ENCODE results near the gene BTN1A1.

Gene BTN1A1

GRCh38 chr6:26471970-26472369 lies 28.1 kb upstream of the BTN1A1 start:
- no peak for DNase-seq
- peaks cover 40% of the 10 kb centered on the region for H3K4me1 Mint-ChIP-seq (ENCODE audit: low read depth)
- no peak overlapping the region for H3K4me3 Mint-ChIP-seq
- H3K36me3 Mint-ChIP-seq (ENCODE audit: low read depth) = peaks cover 77% of the 10 kb centered on the region
- H3K27ac Mint-ChIP-seq = peak overlapping the region; percentile 12
- H3K27me3 Mint-ChIP-seq = no peaks in the 10 kb centered on the region
- H3K9me3 Mint-ChIP-seq = peaks cover 10% of the 10 kb centered on the region

- Mint-ChIP-seq H3K9me3 (peaks cover 10% of the 10 kb centered on the region), H3K4me1 (ENCODE audit: low read depth) (peaks cover 47% of the 10 kb centered on the region), H3K36me3 (ENCODE audit: low read depth) (peaks cover 70% of the 10 kb centered on the region), H3K27ac (peak overlapping the region; percentile 100), H3K27me3 (no peaks in the 10 kb centered on the region), H3K4me3 (peak overlapping the region; percentile 98)
- DNase-seq = no peak
Observed at GRCh38 chr6:26472549-26473290, 27.4 kb upstream of the BTN1A1 start.

- Mint-ChIP-seq H3K36me3 (ENCODE audit: low read depth) (peaks cover 63% of the 10 kb centered on the region), H3K27me3 (no peaks in the 10 kb centered on the region), H3K4me1 (ENCODE audit: low read depth) (peaks cover 48% of the 10 kb centered on the region), H3K9me3 (peaks cover 10% of the 10 kb centered on the region), H3K27ac (peak overlapping the region; percentile 100), H3K4me3 (peak overlapping the region; percentile 98)
- no peak for DNase-seq
Observed at GRCh38 chr6:26473429-26473757, 26.7 kb upstream of the BTN1A1 start.

- Mint-ChIP-seq H3K9me3 (peaks cover 10% of the 10 kb centered on the region), H3K4me1 (ENCODE audit: low read depth) (peaks cover 45% of the 10 kb centered on the region), H3K27ac (peak overlapping the region; percentile 100), H3K4me3 (peak overlapping the region; percentile 98), H3K27me3 (no peaks in the 10 kb centered on the region), H3K36me3 (ENCODE audit: low read depth) (peaks cover 58% of the 10 kb centered on the region)
- peak; percentile 73 for DNase-seq
Observed at GRCh38 chr6:26473758-26474438, 26.2 kb upstream of the BTN1A1 start.

GRCh38 chr6:26474439-26474881 lies 25.6 kb upstream of the BTN1A1 start:
- peak overlapping the region; percentile 100 for H3K27ac Mint-ChIP-seq
- no peak for DNase-seq
- H3K36me3 Mint-ChIP-seq (ENCODE audit: low read depth) = peaks cover 54% of the 10 kb centered on the region
- peaks cover 45% of the 10 kb centered on the region for H3K4me1 Mint-ChIP-seq (ENCODE audit: low read depth)
- H3K4me3 Mint-ChIP-seq = peak overlapping the region; percentile 98
- H3K9me3 Mint-ChIP-seq = peaks cover 10% of the 10 kb centered on the region
- no peaks in the 10 kb centered on the region for H3K27me3 Mint-ChIP-seq

GRCh38 chr6:26475823-26476729 lies 24.0 kb upstream of the BTN1A1 start:
- no peaks in the 10 kb centered on the region for H3K27me3 Mint-ChIP-seq
- DNase-seq = no peak
- peaks cover 10% of the 10 kb centered on the region for H3K9me3 Mint-ChIP-seq
- no peak overlapping the region for H3K4me3 Mint-ChIP-seq
- peak overlapping the region; percentile 73 for H3K27ac Mint-ChIP-seq
- H3K36me3 Mint-ChIP-seq (ENCODE audit: low read depth) = peaks cover 40% of the 10 kb centered on the region
- H3K4me1 Mint-ChIP-seq (ENCODE audit: low read depth) = peaks cover 45% of the 10 kb centered on the region

GRCh38 chr6:26476896-26477295 lies 23.2 kb upstream of the BTN1A1 start:
- H3K36me3 Mint-ChIP-seq (ENCODE audit: low read depth) = peaks cover 33% of the 10 kb centered on the region
- no peak overlapping the region for H3K4me3 Mint-ChIP-seq
- H3K27me3 Mint-ChIP-seq = no peaks in the 10 kb centered on the region
- peak overlapping the region; percentile 73 for H3K27ac Mint-ChIP-seq
- no peak for DNase-seq
- peaks cover 45% of the 10 kb centered on the region for H3K4me1 Mint-ChIP-seq (ENCODE audit: low read depth)
- peaks cover 5% of the 10 kb centered on the region for H3K9me3 Mint-ChIP-seq

- Mint-ChIP-seq H3K36me3 (ENCODE audit: low read depth) (peaks cover 29% of the 10 kb centered on the region), H3K9me3 (peaks cover 4% of the 10 kb centered on the region), H3K27me3 (no peaks in the 10 kb centered on the region), H3K27ac (peak overlapping the region; percentile 48), H3K4me1 (ENCODE audit: low read depth) (peaks cover 43% of the 10 kb centered on the region), H3K4me3 (no peak overlapping the region)
- no peak for DNase-seq
Observed at GRCh38 chr6:26477426-26477825, 22.7 kb upstream of the BTN1A1 start.

- Mint-ChIP-seq H3K9me3 (no peaks in the 10 kb centered on the region), H3K4me3 (no peak overlapping the region), H3K27me3 (no peaks in the 10 kb centered on the region), H3K27ac (peak overlapping the region; percentile 52), H3K4me1 (ENCODE audit: low read depth) (peaks cover 34% of the 10 kb centered on the region), H3K36me3 (ENCODE audit: low read depth) (peaks cover 24% of the 10 kb centered on the region)
- DNase-seq = no peak
Observed at GRCh38 chr6:26478100-26478984, 21.8 kb upstream of the BTN1A1 start.

GRCh38 chr6:26478985-26479278 lies 21.2 kb upstream of the BTN1A1 start:
- Mint-ChIP-seq H3K27me3 (no peaks in the 10 kb centered on the region), H3K36me3 (ENCODE audit: low read depth) (peaks cover 21% of the 10 kb centered on the region), H3K27ac (no peak overlapping the region), H3K4me3 (no peak overlapping the region), H3K9me3 (no peaks in the 10 kb centered on the region), H3K4me1 (ENCODE audit: low read depth) (peaks cover 30% of the 10 kb centered on the region)
- DNase-seq = no peak

GRCh38 chr6:26482338-26482737 lies 17.8 kb upstream of the BTN1A1 start:
- H3K9me3 Mint-ChIP-seq = peaks cover 2% of the 10 kb centered on the region
- H3K36me3 Mint-ChIP-seq (ENCODE audit: low read depth) = no peaks in the 10 kb centered on the region
- peaks cover 4% of the 10 kb centered on the region for H3K4me1 Mint-ChIP-seq (ENCODE audit: low read depth)
- no peak for DNase-seq
- H3K4me3 Mint-ChIP-seq = no peak overlapping the region
- H3K27ac Mint-ChIP-seq = no peak overlapping the region
- no peaks in the 10 kb centered on the region for H3K27me3 Mint-ChIP-seq

- no peak overlapping the region for H3K27ac Mint-ChIP-seq
Observed at GRCh38 chr6:26483727-26484126, 16.4 kb upstream of the BTN1A1 start.

GRCh38 chr6:26484161-26484560 lies 15.9 kb upstream of the BTN1A1 start:
- Mint-ChIP-seq H3K27ac (no peak overlapping the region), H3K9me3 (peaks cover 9% of the 10 kb centered on the region), H3K27me3 (no peaks in the 10 kb centered on the region), H3K4me3 (no peak overlapping the region), H3K4me1 (ENCODE audit: low read depth) (no peaks in the 10 kb centered on the region), H3K36me3 (ENCODE audit: low read depth) (peaks cover 3% of the 10 kb centered on the region)
- no peak for DNase-seq

More at GRCh38 chr6:26483727-26484126, 16.4 kb upstream of the BTN1A1 start:
- H3K4me1 Mint-ChIP-seq (ENCODE audit: low read depth) = no peaks in the 10 kb centered on the region
- H3K36me3 Mint-ChIP-seq (ENCODE audit: low read depth) = peaks cover 3% of the 10 kb centered on the region
- H3K4me3 Mint-ChIP-seq = no peak overlapping the region
- no peaks in the 10 kb centered on the region for H3K27me3 Mint-ChIP-seq
- H3K9me3 Mint-ChIP-seq = peaks cover 9% of the 10 kb centered on the region
- DNase-seq = no peak

Data from activated T-cell treated with anti-CD3 and anti-CD28 coated beads, Interleukin-2, amount 50 U/mL, for 24 hours (primary cell).